Stimulated activated CD8-positive, alpha-beta memory T cell treated with anti-CD3 and anti-CD28 coated beads, Interleukin-15, amount 100 ng/mL, for 4 hours (primary cell): ENCODE measurements around the gene C2orf49.
"Not testable (repeated sequence)": the region's sequence is repeated elsewhere in the genome, so short reads cannot be mapped to it uniquely, and the experiment has no call there.

Experiments
- DNase-seq, 2 donors: peaks; one replicate each; pipeline ENCODE4 v3.0.0-alpha.2; 2020; ENCODE audit warnings: low read depth in 2 of 2

Gene C2orf49

GRCh38 chr2:105321875-105322646 is 15.3 kb upstream of the C2orf49 start:
- no peak for DNase-seq

- no peak for DNase-seq
Observed at GRCh38 chr2:105323111-105323510, 14.2 kb upstream of the C2orf49 start.

GRCh38 chr2:105324101-105324500 is 13.2 kb upstream of the C2orf49 start:
- no peak for DNase-seq

GRCh38 chr2:105324732-105325131 is 12.6 kb upstream of the C2orf49 start:
- DNase-seq = no peak

GRCh38 chr2:105325389-105325963 is 11.9 kb upstream of the C2orf49 start:
- DNase-seq = no peak

- DNase-seq = not testable (repeated sequence)
Observed at GRCh38 chr2:105327271-105327670, 10.1 kb upstream of the C2orf49 start.

GRCh38 chr2:105327690-105328089 is 9.7 kb upstream of the C2orf49 start:
- DNase-seq = no peak

- DNase-seq = no peak
Observed at GRCh38 chr2:105328281-105329196, 8.8 kb upstream of the C2orf49 start.

- peak in 1 of 2 donors; percentile 7 for DNase-seq
Observed at GRCh38 chr2:105329197-105329554, 8.2 kb upstream of the C2orf49 start.

GRCh38 chr2:105329561-105330495 is 7.5 kb upstream of the C2orf49 start, which contains the start of gene TGFBRAP1:
Gene TGFBRAP1 (minus strand): TSS chr2:105329735. CDS start chr2:105308301, 21,434 bp downstream.
- peak in 1 of 2 donors; percentile 41 for DNase-seq

GRCh38 chr2:105330681-105331375 is 6.5 kb upstream of the C2orf49 start:
- DNase-seq = no peak

- DNase-seq = no peak
Observed at GRCh38 chr2:105334211-105334610, 3.1 kb upstream of the C2orf49 start.

- no peak for DNase-seq
Observed at GRCh38 chr2:105335469-105335868, 1.9 kb upstream of the C2orf49 start.

- DNase-seq = no peak
Observed at GRCh38 chr2:105336786-105337121, 586 bp upstream of the C2orf49 start.

GRCh38 chr2:105338020-105338385 is 663 bp downstream of the C2orf49 start:
- DNase-seq = no peak

GRCh38 chr2:105339414-105339813 is 2.1 kb downstream of the C2orf49 start:
- no peak for DNase-seq

GRCh38 chr2:105344704-105345345 is 7.5 kb downstream of the C2orf49 start:
- no peak for DNase-seq

- no peak for DNase-seq
Observed at GRCh38 chr2:105357122-105357521, 19.8 kb downstream of the C2orf49 start.

- DNase-seq = no peak
Observed at GRCh38 chr2:105358593-105358992, 21.3 kb downstream of the C2orf49 start.
